Left ventricle myocardium inferior (tissue), 1 donor: ENCODE results near the gene ARAP1. TPM values are rescaled to one million over a fixed set of nuclear protein-coding genes. Genes with fewer than 3 reads are reported as not detected.

Source experiments
- DNase-seq: peaks from one replicate; pipeline ENCODE4 v3.0.0-alpha.2; 2020
- H3K27ac ChIP-seq: fragments of 200-600 bp; replicated peaks from 2 replicates; pipeline ENCODE4 v1.8.0; 2021
- H3K27me3 ChIP-seq: fragments of 200-600 bp; 2 replicates; pipeline ENCODE4 v1.8.0; 2021; ENCODE audit warnings: low read depth
- H3K36me3 ChIP-seq: fragments of 200-600 bp; 2 replicates; pipeline ENCODE4 v1.8.0; 2021
- H3K4me1 ChIP-seq: fragments of 200-600 bp; 2 replicates; pipeline ENCODE4 v1.8.0; 2021
- H3K4me3 ChIP-seq: fragments of 200-600 bp; 2 replicates; pipeline ENCODE4 v1.8.0; 2021; ENCODE audit warnings: mild to moderate bottlenecking, moderate library complexity
- H3K9me3 ChIP-seq: fragments of 200-600 bp; replicated peaks from 2 replicates; pipeline ENCODE4 v1.8.0; 2021
- intact Hi-C: fragments of 100-400 bp; cut with micrococcal nuclease; formaldehyde crosslinking; loops from one replicate; pipeline ENCODE4 v1.11.0; 2022
- total RNA-seq: library from RNA; stranded (reverse); fragmentation: NEBNext Ultra II Directional; extraction: Animal tissue kit (Norgen Biotek cat#: 25700); gene quantifications from one replicate; pipeline ENCODE4 v1.2.1, GENCODE V29; 2021
- TF ChIP-seq, protein P1 (sequence below): fragments of 200-600 bp; IDR thresholded peaks from 2 replicates; pipeline ENCODE4 v1.8.0; 2021; ENCODE audit warnings: antibody characterized with exemption, mild to moderate bottlenecking, borderline replicate concordance
- donor health status: DM: no; HTN: yes; CAD: no; lungs with severe emphysema.

ARAP1 gene
- total RNA-seq, 1 donor from 2014 or later: 51.9 TPM

DNA sequence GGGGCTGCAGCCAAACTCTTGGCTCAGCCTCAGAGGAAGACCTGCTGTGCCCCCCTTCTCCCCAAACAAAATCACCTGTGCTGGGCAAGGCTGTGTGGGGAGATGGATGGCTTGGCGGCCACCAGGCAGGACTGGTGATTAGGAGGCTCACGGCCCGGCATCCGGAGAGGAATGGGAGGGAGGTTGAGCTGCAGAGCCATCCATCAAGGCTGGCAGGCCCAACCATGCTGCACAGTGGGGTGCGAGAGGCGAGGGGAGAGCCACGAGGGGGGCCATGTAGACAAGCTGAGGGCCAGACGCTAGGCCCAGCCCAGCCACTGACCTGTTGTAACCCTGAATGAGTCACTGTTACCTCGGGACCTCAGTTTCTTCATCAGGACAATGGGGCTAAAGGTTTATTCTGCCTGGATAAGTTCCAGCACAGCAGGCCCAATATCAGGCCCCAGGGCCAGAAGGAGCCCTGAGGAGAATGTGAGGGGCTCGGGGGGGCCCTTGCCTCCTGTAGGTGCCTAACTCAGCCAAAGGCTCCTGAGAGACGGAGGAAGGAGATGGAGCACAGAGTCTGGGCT, 96.2 kb downstream of the ARAP1 start:
- Histone ChIP-seq H3K4me1 (no peaks in the 10 kb centered on the region), H3K27me3 (peaks cover 18% of the 10 kb centered on the region), H3K9me3 (no peaks in the 10 kb centered on the region), H3K4me3 (no peak overlapping the region), H3K27ac (no peak overlapping the region), H3K36me3 (no peaks in the 10 kb centered on the region)
- TF ChIP-seq, protein P1, sequence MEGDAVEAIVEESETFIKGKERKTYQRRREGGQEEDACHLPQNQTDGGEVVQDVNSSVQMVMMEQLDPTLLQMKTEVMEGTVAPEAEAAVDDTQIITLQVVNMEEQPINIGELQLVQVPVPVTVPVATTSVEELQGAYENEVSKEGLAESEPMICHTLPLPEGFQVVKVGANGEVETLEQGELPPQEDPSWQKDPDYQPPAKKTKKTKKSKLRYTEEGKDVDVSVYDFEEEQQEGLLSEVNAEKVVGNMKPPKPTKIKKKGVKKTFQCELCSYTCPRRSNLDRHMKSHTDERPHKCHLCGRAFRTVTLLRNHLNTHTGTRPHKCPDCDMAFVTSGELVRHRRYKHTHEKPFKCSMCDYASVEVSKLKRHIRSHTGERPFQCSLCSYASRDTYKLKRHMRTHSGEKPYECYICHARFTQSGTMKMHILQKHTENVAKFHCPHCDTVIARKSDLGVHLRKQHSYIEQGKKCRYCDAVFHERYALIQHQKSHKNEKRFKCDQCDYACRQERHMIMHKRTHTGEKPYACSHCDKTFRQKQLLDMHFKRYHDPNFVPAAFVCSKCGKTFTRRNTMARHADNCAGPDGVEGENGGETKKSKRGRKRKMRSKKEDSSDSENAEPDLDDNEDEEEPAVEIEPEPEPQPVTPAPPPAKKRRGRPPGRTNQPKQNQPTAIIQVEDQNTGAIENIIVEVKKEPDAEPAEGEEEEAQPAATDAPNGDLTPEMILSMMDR: no peak
- intact Hi-C loops: no loop called here
- DNase-seq: no peak

DNA sequence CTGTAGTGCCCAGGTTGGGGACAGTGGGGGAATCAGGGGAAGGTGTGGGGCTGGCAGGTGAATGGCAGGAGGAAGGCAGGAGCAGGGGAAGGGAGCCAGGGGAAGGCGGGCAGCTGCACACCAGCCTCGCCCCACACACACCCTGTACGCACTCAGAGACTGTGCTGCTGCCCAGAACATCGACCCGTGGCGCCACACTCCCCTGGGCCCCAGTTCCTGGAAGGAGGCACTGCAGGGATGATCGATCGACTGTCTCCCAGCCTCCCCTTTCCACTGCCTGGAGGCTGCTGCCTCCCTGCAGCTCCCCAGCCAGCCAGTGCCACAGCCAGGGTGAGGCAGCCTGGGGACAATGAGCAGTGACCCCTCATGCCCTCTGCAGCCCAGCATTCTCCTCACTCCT, 97.2 kb downstream of the ARAP1 start:
- intact Hi-C loops: no loop called here
- Histone ChIP-seq H3K27me3 (peaks cover 11% of the 10 kb centered on the region), H3K4me1 (no peaks in the 10 kb centered on the region), H3K4me3 (no peak overlapping the region), H3K36me3 (no peaks in the 10 kb centered on the region), H3K27ac (no peak overlapping the region), H3K9me3 (no peaks in the 10 kb centered on the region)
- no peak for DNase-seq
- TF ChIP-seq, protein P1: no peak

DNA sequence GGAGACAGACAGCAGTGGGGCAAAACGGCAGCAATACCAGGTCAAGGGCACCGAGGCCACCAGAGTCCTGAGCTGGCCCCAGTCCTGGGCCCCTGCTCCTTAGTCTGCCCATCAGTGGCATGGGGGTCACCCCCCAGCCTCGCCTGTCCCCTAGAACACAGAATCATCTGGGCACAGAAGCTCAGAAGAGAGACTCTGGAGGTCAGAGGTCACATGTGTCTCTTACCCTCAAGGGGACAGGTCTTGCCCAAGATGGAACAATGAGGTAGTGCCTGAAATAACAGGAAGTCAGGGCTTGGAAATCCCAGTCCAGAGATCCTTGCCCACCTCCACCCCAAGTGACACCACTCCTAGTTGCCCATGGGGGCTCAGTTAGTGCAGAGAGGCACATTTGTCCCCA, 98.6 kb downstream of the ARAP1 start:
- intact Hi-C loops: no loop called here
- H3K4me1 ChIP-seq: no peaks in the 10 kb centered on the region
- peaks cover under 1% of the 10 kb centered on the region for H3K27me3 ChIP-seq
- DNase-seq: no peak
- no peak overlapping the region for H3K4me3 ChIP-seq
- TF ChIP-seq, protein P1: no peak
- no peak overlapping the region for H3K27ac ChIP-seq
- H3K9me3 ChIP-seq: no peaks in the 10 kb centered on the region
- no peaks in the 10 kb centered on the region for H3K36me3 ChIP-seq

DNA sequence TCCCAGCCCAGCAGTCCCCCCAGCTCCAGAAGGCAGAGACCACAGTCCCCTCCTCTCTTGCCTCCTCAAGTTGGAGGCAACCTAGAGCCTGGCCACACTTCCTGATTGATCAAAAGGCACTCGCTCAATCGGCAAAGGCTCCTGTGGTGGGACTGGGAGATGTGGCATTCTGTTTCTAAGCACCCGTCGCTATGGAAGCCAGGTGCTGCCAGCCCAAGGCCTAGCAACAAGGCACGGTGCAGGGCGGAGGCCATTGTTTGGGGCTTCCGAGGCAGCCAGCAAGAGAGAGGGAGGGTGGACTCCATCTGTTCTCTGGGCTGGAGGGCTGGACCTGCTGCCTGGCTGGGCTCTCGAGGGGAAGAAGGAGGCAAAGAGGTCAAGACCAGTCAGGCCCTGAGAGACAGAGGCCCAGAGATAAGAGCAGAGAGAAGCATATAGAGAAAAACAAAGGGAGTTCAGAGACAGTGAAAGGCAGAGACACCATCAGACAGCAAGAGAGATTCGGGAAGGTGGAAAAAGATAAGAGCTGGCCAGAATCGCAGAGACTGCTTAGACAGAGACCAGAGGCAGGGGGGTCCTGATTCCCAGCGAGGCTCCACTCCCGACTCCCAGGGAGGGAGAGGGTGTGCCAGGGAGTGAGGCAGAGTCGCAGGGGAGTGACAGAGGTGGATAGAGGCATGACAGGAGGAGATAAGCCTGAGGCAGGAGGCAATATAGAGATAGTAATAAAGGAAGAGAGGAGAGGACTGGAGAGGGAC, 99.2 kb downstream of the ARAP1 start:
- Histone ChIP-seq H3K27me3 (no peaks in the 10 kb centered on the region), H3K4me3 (no peak overlapping the region), H3K27ac (no peak overlapping the region), H3K9me3 (no peaks in the 10 kb centered on the region), H3K4me1 (no peaks in the 10 kb centered on the region), H3K36me3 (no peaks in the 10 kb centered on the region)
- TF ChIP-seq, protein P1: no peak
- intact Hi-C loops: no loop called here
- DNase-seq: no peak

DNA sequence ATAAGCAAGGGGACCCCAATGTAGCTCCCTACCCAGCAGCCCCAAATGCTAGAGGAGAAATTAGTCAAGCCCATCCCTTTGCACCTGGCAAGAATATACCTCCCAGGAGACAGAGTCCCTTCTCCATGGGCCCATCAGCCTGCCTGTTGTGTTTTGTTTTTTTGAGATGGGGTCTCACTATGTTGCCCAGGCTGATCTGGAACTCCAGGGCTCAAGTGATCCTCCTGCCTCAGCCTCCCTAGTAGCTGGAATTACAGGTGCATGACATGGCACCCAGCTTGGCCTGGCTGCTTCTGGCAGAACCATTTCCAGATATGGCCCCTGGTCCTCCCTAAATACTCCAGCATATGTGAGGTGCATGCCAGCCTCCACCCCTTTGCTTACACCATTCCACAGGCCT, 100.1 kb downstream of the ARAP1 start:
- Histone ChIP-seq H3K27ac (no peak overlapping the region), H3K27me3 (no peaks in the 10 kb centered on the region), H3K36me3 (no peaks in the 10 kb centered on the region), H3K4me1 (no peaks in the 10 kb centered on the region), H3K4me3 (no peak overlapping the region), H3K9me3 (no peaks in the 10 kb centered on the region)
- intact Hi-C loops: no loop called here
- TF ChIP-seq, protein P1: no peak
- no peak for DNase-seq
